ENCODE data around the gene AOC1.

The AOC1 gene

GRCh38 chr7:150838965-150839650 lies 13.2 kb upstream of the AOC1 start:
- Histone ChIP-seq H3K4me1 (ENCODE audit: control insufficient read depth in 1 of 2, insufficient read depth in 2 of 2, low read length in 2 of 2) (no peaks in the 10 kb centered on the region), H3K36me3 (ENCODE audit: control insufficient read depth in 1 of 2, insufficient read depth in 2 of 2, low read length in 2 of 2) (no peaks in the 10 kb centered on the region), H3K9me3 (ENCODE audit: control insufficient read depth in 1 of 2, low read length in 2 of 2) (no peaks in the 10 kb centered on the region), H3K27ac (ENCODE audit: low read length) (no peak overlapping the region), H3K27me3 (ENCODE audit: low read depth, low read length) (no peaks in the 10 kb centered on the region), H3K4me3 (ENCODE audit: low read depth in 1 of 2, low read length in 2 of 2) (no peak overlapping the region)

GRCh38 chr7:150842018-150842417 lies 10.3 kb upstream of the AOC1 start:
- no peak overlapping the region for H3K27ac ChIP-seq (ENCODE audit: low read length)
- no peak overlapping the region for H3K4me3 ChIP-seq (ENCODE audit: low read depth in 1 of 2, low read length in 2 of 2)
- no peaks in the 10 kb centered on the region for H3K9me3 ChIP-seq (ENCODE audit: control insufficient read depth in 1 of 2, low read length in 2 of 2)
- peaks cover 0 to 8% of the 10 kb centered on the region in 2 donors for H3K4me1 ChIP-seq (ENCODE audit: control insufficient read depth in 1 of 2, insufficient read depth in 2 of 2, low read length in 2 of 2)
- no peaks in the 10 kb centered on the region for H3K36me3 ChIP-seq (ENCODE audit: control insufficient read depth in 1 of 2, insufficient read depth in 2 of 2, low read length in 2 of 2)
- H3K27me3 ChIP-seq (ENCODE audit: low read depth, low read length): no peaks in the 10 kb centered on the region

- no peak overlapping the region for H3K27ac ChIP-seq (ENCODE audit: low read length)
- H3K27me3 ChIP-seq (ENCODE audit: low read depth, low read length): no peaks in the 10 kb centered on the region
- H3K36me3 ChIP-seq (ENCODE audit: control insufficient read depth in 1 of 2, insufficient read depth in 2 of 2, low read length in 2 of 2): no peaks in the 10 kb centered on the region
- peaks cover 0 to 8% of the 10 kb centered on the region in 2 donors for H3K4me1 ChIP-seq (ENCODE audit: control insufficient read depth in 1 of 2, insufficient read depth in 2 of 2, low read length in 2 of 2)
- H3K9me3 ChIP-seq (ENCODE audit: control insufficient read depth in 1 of 2, low read length in 2 of 2): no peaks in the 10 kb centered on the region
- no peak overlapping the region for H3K4me3 ChIP-seq (ENCODE audit: low read depth in 1 of 2, low read length in 2 of 2)
Measured at GRCh38 chr7:150842716-150843115, 9.6 kb upstream of the AOC1 start.

GRCh38 chr7:150845421-150845861 lies 6.9 kb upstream of the AOC1 start:
- Histone ChIP-seq H3K4me3 (ENCODE audit: low read depth in 1 of 2, low read length in 2 of 2) (no peak overlapping the region), H3K27me3 (ENCODE audit: low read depth, low read length) (no peaks in the 10 kb centered on the region), H3K9me3 (ENCODE audit: control insufficient read depth in 1 of 2, low read length in 2 of 2) (no peaks in the 10 kb centered on the region), H3K4me1 (ENCODE audit: control insufficient read depth in 1 of 2, insufficient read depth in 2 of 2, low read length in 2 of 2) (peaks cover 0 to 8% of the 10 kb centered on the region in 2 donors), H3K36me3 (ENCODE audit: control insufficient read depth in 1 of 2, insufficient read depth in 2 of 2, low read length in 2 of 2) (no peaks in the 10 kb centered on the region), H3K27ac (ENCODE audit: low read length) (no peak overlapping the region)

- Histone ChIP-seq H3K27me3 (ENCODE audit: low read depth, low read length) (no peaks in the 10 kb centered on the region), H3K4me1 (ENCODE audit: control insufficient read depth in 1 of 2, insufficient read depth in 2 of 2, low read length in 2 of 2) (peaks cover 0 to 8% of the 10 kb centered on the region in 2 donors), H3K4me3 (ENCODE audit: low read depth in 1 of 2, low read length in 2 of 2) (no peak overlapping the region), H3K36me3 (ENCODE audit: control insufficient read depth in 1 of 2, insufficient read depth in 2 of 2, low read length in 2 of 2) (no peaks in the 10 kb centered on the region), H3K9me3 (ENCODE audit: control insufficient read depth in 1 of 2, low read length in 2 of 2) (no peaks in the 10 kb centered on the region), H3K27ac (ENCODE audit: low read length) (no peak overlapping the region)
Measured at GRCh38 chr7:150846291-150847115, 5.8 kb upstream of the AOC1 start.

GRCh38 chr7:150847536-150847935 lies 4.8 kb upstream of the AOC1 start:
- Histone ChIP-seq H3K27ac (ENCODE audit: low read length) (no peak overlapping the region), H3K27me3 (ENCODE audit: low read depth, low read length) (no peaks in the 10 kb centered on the region), H3K9me3 (ENCODE audit: control insufficient read depth in 1 of 2, low read length in 2 of 2) (no peaks in the 10 kb centered on the region), H3K36me3 (ENCODE audit: control insufficient read depth in 1 of 2, insufficient read depth in 2 of 2, low read length in 2 of 2) (no peaks in the 10 kb centered on the region), H3K4me3 (ENCODE audit: low read depth in 1 of 2, low read length in 2 of 2) (no peak overlapping the region), H3K4me1 (ENCODE audit: control insufficient read depth in 1 of 2, insufficient read depth in 2 of 2, low read length in 2 of 2) (peaks cover 0 to 8% of the 10 kb centered on the region in 2 donors)

- H3K4me1 ChIP-seq (ENCODE audit: control insufficient read depth in 1 of 2, insufficient read depth in 2 of 2, low read length in 2 of 2): peaks cover 0 to 8% of the 10 kb centered on the region in 2 donors
- H3K27me3 ChIP-seq (ENCODE audit: low read depth, low read length): no peaks in the 10 kb centered on the region
- H3K9me3 ChIP-seq (ENCODE audit: control insufficient read depth in 1 of 2, low read length in 2 of 2): no peaks in the 10 kb centered on the region
- H3K27ac ChIP-seq (ENCODE audit: low read length): no peak overlapping the region
- H3K4me3 ChIP-seq (ENCODE audit: low read depth in 1 of 2, low read length in 2 of 2): no peak overlapping the region
- H3K36me3 ChIP-seq (ENCODE audit: control insufficient read depth in 1 of 2, insufficient read depth in 2 of 2, low read length in 2 of 2): no peaks in the 10 kb centered on the region
Measured at GRCh38 chr7:150848111-150848510, 4.2 kb upstream of the AOC1 start.

GRCh38 chr7:150848561-150849115 lies 3.7 kb upstream of the AOC1 start:
- Histone ChIP-seq H3K36me3 (ENCODE audit: control insufficient read depth in 1 of 2, insufficient read depth in 2 of 2, low read length in 2 of 2) (no peaks in the 10 kb centered on the region), H3K4me3 (ENCODE audit: low read depth in 1 of 2, low read length in 2 of 2) (no peak overlapping the region)

GRCh38 chr7:150849204-150849775 lies 3.0 kb upstream of the AOC1 start:
- Histone ChIP-seq H3K9me3 (ENCODE audit: control insufficient read depth in 1 of 2, low read length in 2 of 2) (no peaks in the 10 kb centered on the region), H3K4me1 (ENCODE audit: control insufficient read depth in 1 of 2, insufficient read depth in 2 of 2, low read length in 2 of 2) (peaks cover 0 to 8% of the 10 kb centered on the region in 2 donors), H3K27me3 (ENCODE audit: low read depth, low read length) (no peaks in the 10 kb centered on the region), H3K36me3 (ENCODE audit: control insufficient read depth in 1 of 2, insufficient read depth in 2 of 2, low read length in 2 of 2) (no peaks in the 10 kb centered on the region), H3K27ac (ENCODE audit: low read length) (no peak overlapping the region), H3K4me3 (ENCODE audit: low read depth in 1 of 2, low read length in 2 of 2) (no peak overlapping the region)

More at GRCh38 chr7:150848561-150849115, 3.7 kb upstream of the AOC1 start:
- Histone ChIP-seq H3K9me3 (ENCODE audit: control insufficient read depth in 1 of 2, low read length in 2 of 2) (no peaks in the 10 kb centered on the region), H3K27ac (ENCODE audit: low read length) (no peak overlapping the region), H3K27me3 (ENCODE audit: low read depth, low read length) (no peaks in the 10 kb centered on the region), H3K4me1 (ENCODE audit: control insufficient read depth in 1 of 2, insufficient read depth in 2 of 2, low read length in 2 of 2) (peaks cover 0 to 8% of the 10 kb centered on the region in 2 donors)

GRCh38 chr7:150850273-150850672 lies 2.0 kb upstream of the AOC1 start:
- Histone ChIP-seq H3K4me1 (ENCODE audit: control insufficient read depth in 1 of 2, insufficient read depth in 2 of 2, low read length in 2 of 2) (peaks cover 0 to 7% of the 10 kb centered on the region in 2 donors), H3K9me3 (ENCODE audit: control insufficient read depth in 1 of 2, low read length in 2 of 2) (no peaks in the 10 kb centered on the region), H3K27me3 (ENCODE audit: low read depth, low read length) (no peaks in the 10 kb centered on the region)

More at GRCh38 chr7:150850273-150850672, 2.0 kb upstream of the AOC1 start:
- Histone ChIP-seq H3K36me3 (ENCODE audit: control insufficient read depth in 1 of 2, insufficient read depth in 2 of 2, low read length in 2 of 2) (no peaks in the 10 kb centered on the region), H3K4me3 (ENCODE audit: low read depth in 1 of 2, low read length in 2 of 2) (no peak overlapping the region), H3K27ac (ENCODE audit: low read length) (no peak overlapping the region)
